PFSK-1 (cell line): ENCODE results near the gene TUBB.

Source experiments
- FOXP2 ChIP-seq: optimal IDR thresholded peaks from 2 replicates; pipeline ENCODE3; 2011; ENCODE audit warnings: borderline replicate concordance, control low read depth, inconsistent platforms; ENCODE audit not compliant: insufficient read depth; ENCODE audit errors: extremely low read length, extremely low read depth
- POLR2AphosphoS5 ChIP-seq: IDR thresholded peaks from 2 replicates; pipeline ENCODE4 v1.6.1; 2012; ENCODE audit warnings: low read depth, mild to moderate bottlenecking, control low read depth, low read length, moderate library complexity
- REST ChIP-seq, 2 experiments: IDR thresholded peaks; 2 replicates each; pipeline versions ENCODE4 v1.6.1 to v1.8.0; 2011 to 2012; ENCODE audit warnings: low read depth in 2 of 2, low read length in 2 of 2, control low read depth in 1 of 2, inconsistent platforms in 1 of 2, mild to moderate bottlenecking in 1 of 2, moderate library complexity in 1 of 2; ENCODE audit not compliant: insufficient read depth in 1 of 2
- SIN3A ChIP-seq: IDR thresholded peaks from 2 replicates; pipeline ENCODE4 v1.6.1; 2012; ENCODE audit warnings: mild to moderate bottlenecking, low read length, moderate library complexity, borderline replicate concordance; ENCODE audit not compliant: insufficient read depth
- TAF1 ChIP-seq: IDR thresholded peaks from 2 replicates; pipeline ENCODE4 v1.6.1; 2012; ENCODE audit warnings: low read length, control low read depth, borderline replicate concordance; ENCODE audit not compliant: insufficient read depth

Gene TUBB

GRCh38 chr6:30732237-30732943, 12.2 kb downstream of the TUBB start:
- TF ChIP-seq SIN3A (no peak), REST (IDR thresholded peaks at IDR 0.05; ENCODE audit: insufficient read depth in 1 of 2, low read depth in 2 of 2, low read length in 2 of 2) (no peak), FOXP2 (no peak), POLR2AphosphoS5 (no peak), TAF1 (no peak)

- TF ChIP-seq SIN3A, result no peak
Measured at GRCh38 chr6:30735668-30736314, 15.6 kb downstream of the TUBB start.

GRCh38 chr6:30738532-30738931, 18.4 kb downstream of the TUBB start:
- TF ChIP-seq POLR2AphosphoS5 (no peak), FOXP2 (no peak), TAF1 (no peak), SIN3A (no peak), REST (IDR thresholded peaks at IDR 0.05; ENCODE audit: insufficient read depth in 1 of 2, low read depth in 2 of 2, low read length in 2 of 2) (no peak)

GRCh38 chr6:30740540-30740870, 20.4 kb downstream of the TUBB start:
- TF ChIP-seq REST (IDR thresholded peaks at IDR 0.05; ENCODE audit: insufficient read depth in 1 of 2, low read depth in 2 of 2, low read length in 2 of 2) (no peak), SIN3A (no peak), FOXP2 (no peak), POLR2AphosphoS5 (no peak), TAF1 (no peak)

- TF ChIP-seq SIN3A, result no peak
- TF ChIP-seq POLR2AphosphoS5, result no peak
- no peak for TF ChIP-seq FOXP2
- no peak for TF ChIP-seq REST (IDR thresholded peaks at IDR 0.05; ENCODE audit: insufficient read depth in 1 of 2, low read depth in 2 of 2, low read length in 2 of 2)
- TF ChIP-seq TAF1, result no peak
Measured at GRCh38 chr6:30741063-30741779, 21.1 kb downstream of the TUBB start.
